Neural cell (in vitro differentiated cells): ENCODE results near the gene AHCTF1.

Experiments
- CTCF ChIP-seq: fragments of 450-650 bp; IDR thresholded peaks from 2 replicates; pipeline ENCODE4 v1.5.1; 2014; ENCODE audit warnings: antibody characterized with exemption, mild to moderate bottlenecking, moderate library complexity; ENCODE audit not compliant: poor library complexity, severe bottlenecking
- EP300 ChIP-seq: fragments of 450-650 bp; conservative IDR thresholded peaks from 2 replicates; pipeline ENCODE4 v1.6.1; 2014; ENCODE audit warnings: antibody characterized with exemption, mild to moderate bottlenecking, moderate library complexity; ENCODE audit not compliant: poor library complexity, severe bottlenecking
- EZH2 ChIP-seq: fragments of 200-600, 300-800 bp; shearing (Covaris generic), sonication (generic); IDR thresholded peaks from 2 replicates; pipeline ENCODE4 v1.6.1; 2014; ENCODE audit warnings: antibody characterized with exemption, low read length, borderline replicate concordance, mild to moderate bottlenecking; ENCODE audit not compliant: insufficient read depth, poor library complexity, severe bottlenecking
- POLR2AphosphoS5 ChIP-seq: IDR thresholded peaks from 2 replicates; pipeline ENCODE4 v1.6.1; 2012
- RAD21 ChIP-seq: fragments of 450-650 bp; conservative IDR thresholded peaks from 2 replicates; pipeline ENCODE4 v1.6.1; 2014; ENCODE audit warnings: antibody characterized with exemption, mild to moderate bottlenecking, moderate library complexity
- SMC3 ChIP-seq: fragments of 450-650 bp; conservative IDR thresholded peaks from 2 replicates; pipeline ENCODE4 v1.6.1; 2014; ENCODE audit warnings: antibody characterized with exemption, mild to moderate bottlenecking, moderate library complexity; ENCODE audit not compliant: poor library complexity
- TAF1 ChIP-seq: IDR thresholded peaks from 2 replicates; pipeline ENCODE4 v1.6.1; 2012; ENCODE audit warnings: low read depth
- TF ChIP-seq, protein P1 (sequence below): IDR thresholded peaks from 2 replicates; pipeline ENCODE4 v1.6.1; 2012; ENCODE audit warnings: borderline replicate concordance

DNA sequence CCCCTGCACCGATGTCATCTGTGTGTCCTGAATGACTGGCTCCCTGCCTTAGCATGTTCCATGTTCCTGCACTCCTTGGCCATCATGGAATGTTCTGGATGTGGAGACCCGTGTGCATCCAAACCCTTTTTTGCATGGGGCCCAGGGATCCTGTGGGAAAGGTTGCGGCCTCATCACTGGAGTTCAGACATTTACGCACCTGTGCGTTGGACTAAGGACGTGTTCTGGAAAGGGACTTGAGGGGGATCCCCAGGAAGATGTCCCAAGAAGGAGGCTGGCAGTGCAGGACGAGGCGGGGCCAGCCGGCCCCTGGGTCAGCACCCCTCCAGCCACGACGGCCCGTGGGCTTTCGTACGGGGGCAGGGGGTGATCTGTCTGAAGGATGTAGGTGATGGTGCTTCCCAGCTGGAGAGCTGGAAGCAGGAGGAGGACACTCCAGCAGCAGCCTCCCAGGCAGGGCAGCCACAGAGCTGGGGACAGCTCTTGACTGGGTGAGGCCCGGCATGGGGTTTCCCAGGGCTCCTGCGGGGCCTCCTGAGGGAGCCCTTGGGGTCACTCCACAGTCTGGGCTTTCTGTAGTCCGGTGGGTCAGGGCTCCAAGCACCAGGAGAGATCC, 140.3 kb downstream of the AHCTF1 start:
- TF ChIP-seq SMC3 = no peak
- no peak for TF ChIP-seq CTCF
- TF ChIP-seq EZH2 = no peak
- TF ChIP-seq TAF1 = no peak
- TF ChIP-seq, protein P1, sequence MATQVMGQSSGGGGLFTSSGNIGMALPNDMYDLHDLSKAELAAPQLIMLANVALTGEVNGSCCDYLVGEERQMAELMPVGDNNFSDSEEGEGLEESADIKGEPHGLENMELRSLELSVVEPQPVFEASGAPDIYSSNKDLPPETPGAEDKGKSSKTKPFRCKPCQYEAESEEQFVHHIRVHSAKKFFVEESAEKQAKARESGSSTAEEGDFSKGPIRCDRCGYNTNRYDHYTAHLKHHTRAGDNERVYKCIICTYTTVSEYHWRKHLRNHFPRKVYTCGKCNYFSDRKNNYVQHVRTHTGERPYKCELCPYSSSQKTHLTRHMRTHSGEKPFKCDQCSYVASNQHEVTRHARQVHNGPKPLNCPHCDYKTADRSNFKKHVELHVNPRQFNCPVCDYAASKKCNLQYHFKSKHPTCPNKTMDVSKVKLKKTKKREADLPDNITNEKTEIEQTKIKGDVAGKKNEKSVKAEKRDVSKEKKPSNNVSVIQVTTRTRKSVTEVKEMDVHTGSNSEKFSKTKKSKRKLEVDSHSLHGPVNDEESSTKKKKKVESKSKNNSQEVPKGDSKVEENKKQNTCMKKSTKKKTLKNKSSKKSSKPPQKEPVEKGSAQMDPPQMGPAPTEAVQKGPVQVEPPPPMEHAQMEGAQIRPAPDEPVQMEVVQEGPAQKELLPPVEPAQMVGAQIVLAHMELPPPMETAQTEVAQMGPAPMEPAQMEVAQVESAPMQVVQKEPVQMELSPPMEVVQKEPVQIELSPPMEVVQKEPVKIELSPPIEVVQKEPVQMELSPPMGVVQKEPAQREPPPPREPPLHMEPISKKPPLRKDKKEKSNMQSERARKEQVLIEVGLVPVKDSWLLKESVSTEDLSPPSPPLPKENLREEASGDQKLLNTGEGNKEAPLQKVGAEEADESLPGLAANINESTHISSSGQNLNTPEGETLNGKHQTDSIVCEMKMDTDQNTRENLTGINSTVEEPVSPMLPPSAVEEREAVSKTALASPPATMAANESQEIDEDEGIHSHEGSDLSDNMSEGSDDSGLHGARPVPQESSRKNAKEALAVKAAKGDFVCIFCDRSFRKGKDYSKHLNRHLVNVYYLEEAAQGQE = no peak
- no peak for TF ChIP-seq POLR2AphosphoS5
- TF ChIP-seq EP300 = no peak
- TF ChIP-seq RAD21 = no peak
